ENCODE data around the gene GPR55. TPM values are rescaled to one million over a fixed set of nuclear protein-coding genes. Genes with fewer than 3 reads are reported as not detected.

GPR55 gene
- total and polyA plus RNA-seq, 2 of the 8 experiments (the other 6 are each of a cell fraction or from before 2014, with no cell fraction given) = not detected

DNA sequence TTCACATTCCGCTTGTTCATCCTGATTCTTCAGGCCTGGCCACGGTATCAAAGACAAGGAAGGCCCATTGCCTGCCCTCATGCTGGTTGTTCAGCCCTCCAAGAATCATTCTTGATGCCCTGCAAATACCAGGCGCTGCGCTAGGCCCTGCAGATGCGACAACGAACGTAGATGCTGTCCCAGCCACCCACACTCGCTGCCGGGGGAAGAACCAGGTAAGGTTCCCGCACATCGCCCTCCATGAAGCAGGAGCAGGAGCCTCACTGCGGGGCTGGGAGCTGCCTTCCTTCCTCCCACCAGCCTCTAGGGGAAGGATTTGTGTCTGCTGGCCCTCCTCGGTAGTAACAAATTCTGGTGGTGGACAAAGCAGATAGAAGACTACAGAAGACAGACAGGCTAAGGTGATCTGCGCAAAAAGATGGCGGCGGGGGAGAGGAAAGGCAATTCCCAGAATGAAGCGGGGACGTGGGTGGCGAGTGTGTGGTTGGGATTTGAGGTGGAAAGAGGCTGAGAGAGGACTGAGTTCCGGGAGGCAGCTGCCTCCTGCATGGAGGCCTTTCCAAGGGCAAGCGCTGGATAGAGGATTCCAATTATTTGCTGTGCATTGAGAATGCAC lies 19.8 kb upstream of the GPR55 start:
- WGBS, 2 experiments (ENCODE audit: extremely low coverage in 1 of 2, insufficient coverage in 1 of 2, insufficient read length in 1 of 2, insufficient replicate concordance in 2 of 2, low coverage in 1 of 2, low lambda C conversion rate in 2 of 2, missing lambda C conversion rate in 1 of 2) = 92 to 100% methylated on average over 3 to 21 of the region's 21 CpGs
- POLR2A ChIA-PET (ENCODE audit: partially characterized antibody) = no interaction called here
- CTCF ChIA-PET (ENCODE audit: partially characterized antibody) = interaction anchor here (1.1 to 1.7 kb wide), 2 partner anchors 32 to 42 kb away, joined by 4 to 6 read pairs; no protein-coding TSS in a partner anchor

More for the DNA sequence above, 19.8 kb upstream of the GPR55 start:
- Histone ChIP-seq H3K14ac (ENCODE audit: insufficient read length) (no peak overlapping the region), H3K79me1 (ENCODE audit: low read depth, low read length) (no peaks in the 10 kb centered on the region), H3K56ac (replicated peaks; ENCODE audit: insufficient read length, low read depth, low read length) (no peak overlapping the region), H3K79me2 (ENCODE audit: control insufficient read depth in 1 of 2, insufficient read depth in 2 of 2, low read length in 2 of 2) (no peaks in the 10 kb centered on the region), H3K27me3 (replicated peaks in 1 of 4; ENCODE audit: control insufficient read depth in 3 of 4, extremely low read depth in 1 of 4, insufficient read depth in 3 of 4, low read length in 3 of 4) (no peaks in the 10 kb centered on the region), H3K36me3 (ENCODE audit: control insufficient read depth in 2 of 4, insufficient read depth in 4 of 4, low read length in 3 of 4) (no peaks in the 10 kb centered on the region), H4K20me1 (replicated peaks in 1 of 2; ENCODE audit: control insufficient read depth in 1 of 2, insufficient read depth in 2 of 2, low read length in 2 of 2) (no peaks in the 10 kb centered on the region), H3K23ac (ENCODE audit: insufficient read length) (no peak overlapping the region), H3K4me3 (ENCODE audit: extremely low read depth in 1 of 4, insufficient read depth in 2 of 4, low read depth in 3 of 4, low read length in 4 of 4) (no peak overlapping the region), H3K27ac (ENCODE audit: low read depth, low read length) (peak overlapping the region; percentile 37; the same call in 1 of the 2 replicates), H3K23me2 (ENCODE audit: low read depth, low read length) (no peaks in the 10 kb centered on the region), H3K4me1 (replicated peaks in 1 of 4; ENCODE audit: control insufficient read depth in 3 of 4, insufficient read depth in 4 of 4, low read length in 3 of 4) (no peaks in the 10 kb centered on the region; a peak in 1 of 7 replicates), H3K4me2 (ENCODE audit: insufficient read depth in 1 of 2, low read depth in 2 of 2, low read length in 2 of 2) (no peak overlapping the region), H3K18ac (ENCODE audit: extremely low read depth, low read length) (no peak overlapping the region; the same call in 1 of the 2 replicates), H2BK120ac (replicated peaks; ENCODE audit: low read depth, low read length) (no peak overlapping the region), H4K91ac (replicated peaks; ENCODE audit: insufficient read length, low read length) (no peak overlapping the region), H2AK5ac (ENCODE audit: low read depth, low read length) (no peak overlapping the region), H2BK12ac (ENCODE audit: low read depth, low read length) (no peak overlapping the region), H3K4ac (replicated peaks; ENCODE audit: insufficient read length, low read depth, low read length) (no peak overlapping the region), H2AFZ (ENCODE audit: low read length) (0 out of 2 replicates have a peak overlapping the region, but pooled peaks have one; percentile 21), H4K8ac (ENCODE audit: extremely low read depth, insufficient read depth, low read length) (peak overlapping the region; percentile 59; the same call in 1 of the 2 replicates), H2BK20ac (ENCODE audit: low read length) (no peak overlapping the region), H3K9ac (replicated peaks in 1 of 4; ENCODE audit: extremely low read depth in 1 of 4, low read depth in 3 of 4, low read length in 3 of 4) (no peak overlapping the region), H4K5ac (ENCODE audit: insufficient read length, low read depth, low read length) (no peak overlapping the region), H2BK15ac (ENCODE audit: low read length) (no peak overlapping the region), H3K9me3 (ENCODE audit: insufficient read depth in 2 of 2, low read depth in 1 of 2, low read length in 1 of 2) (no peaks in the 10 kb centered on the region), H2BK5ac (ENCODE audit: low read depth, low read length) (no peak overlapping the region)
- no peak for FAIRE-seq
- TF ChIP-seq CREB1 (IDR thresholded peaks at IDR 0.05) (no peak), PHF8 (conservative IDR thresholded peaks at IDR 0.05; ENCODE audit: low read depth, low read length) (no peak), RNF2 (IDR thresholded peaks at IDR 0.05; ENCODE audit: borderline replicate concordance, low read depth, low read length, missing control alignments, poor library complexity, severe bottlenecking) (no peak), RFX5 (IDR thresholded peaks at IDR 0.05; ENCODE audit: borderline replicate concordance, low read depth, low read length) (no peak), ASH2L (IDR thresholded peaks at IDR 0.05; ENCODE audit: low read length) (no peak), SUZ12 (IDR thresholded peaks at IDR 0.05; ENCODE audit: low read length) (no peak), TCF12 (IDR thresholded peaks at IDR 0.05; ENCODE audit: low read depth, low read length) (no peak), SAP30 (IDR thresholded peaks at IDR 0.05; ENCODE audit: insufficient read depth, insufficient replicate concordance, low read length) (no peak), CTBP2 (IDR thresholded peaks at IDR 0.05; ENCODE audit: borderline replicate concordance, insufficient read depth, insufficient read length, low read length) (no peak), CEBPB (IDR thresholded peaks at IDR 0.05; ENCODE audit: low read depth, low read length) (no peak)
- DNase-seq (ENCODE audit: low read depth in 1 of 2, low spot score in 2 of 2) = no peak

All from H1 (cell line).